GM19395 (cell line): ENCODE measurements around the gene TEDC2.
"Not testable (repeated sequence)": the region's sequence is repeated elsewhere in the genome, so short reads cannot be mapped to it uniquely, and the experiment has no call there.

Experiments
- ATAC-seq: cut with Tn5 transposase; IDR thresholded peaks from one replicate; pipeline ENCODE4 v1.9.1; 2021; ENCODE audit warnings: mild to moderate bottlenecking, moderate library complexity; ENCODE audit not compliant: unreplicated experiment

TEDC2 gene

DNA sequence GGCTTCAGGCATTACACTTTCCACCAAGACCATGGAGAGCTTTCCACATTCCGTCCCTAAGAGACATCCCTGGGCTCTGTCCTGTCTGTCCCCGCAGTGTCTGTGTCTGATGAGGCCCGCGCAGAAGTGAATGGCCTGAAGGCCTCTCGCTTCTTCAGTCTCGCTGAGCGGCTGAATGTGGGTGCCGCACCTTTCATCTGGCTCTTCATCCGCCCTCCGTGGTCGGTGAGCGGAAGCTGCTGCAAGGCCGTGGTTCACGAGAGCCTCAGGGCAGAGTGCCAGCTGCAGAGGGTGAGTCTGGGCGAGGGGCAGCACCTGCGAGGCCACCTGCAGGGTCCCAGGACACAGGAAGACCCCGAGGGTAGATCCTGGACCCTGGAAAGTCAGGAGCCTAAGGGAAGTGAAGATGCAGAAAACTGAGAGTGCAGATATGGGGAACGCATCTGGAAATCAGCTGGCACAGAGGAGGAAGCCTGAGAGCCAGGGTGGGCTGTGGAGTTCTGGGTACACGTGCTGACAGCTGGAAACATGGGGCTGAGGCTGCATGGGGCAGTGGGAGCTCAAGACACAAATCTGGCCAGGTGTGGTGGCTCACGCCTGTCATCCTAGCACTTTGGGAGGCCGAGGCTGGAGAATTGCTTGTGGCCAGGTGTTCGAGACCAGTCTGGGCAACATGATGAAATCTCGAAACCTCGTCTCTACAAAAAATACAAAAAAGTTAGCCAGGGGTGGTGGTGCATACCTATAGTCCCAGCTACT, 22.7 kb upstream of the TEDC2 start:
- ATAC-seq, result no peak

DNA sequence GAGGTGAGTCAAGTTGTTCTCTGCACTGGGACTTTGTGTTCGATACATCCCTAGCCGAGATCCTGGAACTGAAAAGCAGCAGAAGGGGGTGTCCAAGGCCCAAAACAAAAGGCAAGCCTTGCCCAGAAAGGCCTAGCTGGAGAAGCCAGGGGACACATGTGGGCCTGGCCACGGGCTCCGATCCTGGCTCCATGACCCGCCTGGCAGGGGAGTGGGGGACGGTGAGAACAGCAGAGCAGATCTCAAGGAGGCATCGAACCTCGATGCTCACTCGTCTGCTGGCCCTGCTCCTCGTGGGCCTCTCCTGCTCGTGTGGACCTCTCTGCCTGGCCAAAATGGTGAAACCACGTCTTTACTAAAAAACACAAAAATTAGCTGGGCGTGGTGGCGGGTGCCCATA, 21.8 kb upstream of the TEDC2 start:
- no peak for ATAC-seq

DNA sequence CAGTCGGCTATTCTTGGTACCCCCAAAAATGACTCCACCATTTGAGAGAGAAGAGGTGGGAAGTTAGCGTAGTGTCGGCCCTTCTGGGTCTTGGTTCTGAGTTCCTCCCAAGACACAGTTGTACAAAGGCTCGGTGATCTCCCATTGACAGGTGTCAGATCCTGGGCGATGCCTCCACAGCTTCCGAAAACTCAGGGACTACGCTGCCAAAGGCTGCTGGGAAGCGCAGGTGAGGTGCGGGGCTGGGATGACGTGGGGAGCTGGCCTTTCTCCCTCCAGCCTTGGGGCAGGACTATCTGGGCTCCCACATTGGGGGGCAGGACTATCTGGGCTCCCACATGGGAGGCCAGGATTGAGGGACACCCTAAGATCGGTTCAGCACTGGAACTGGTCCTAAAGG, 20.3 kb upstream of the TEDC2 start:
- no peak for ATAC-seq

DNA sequence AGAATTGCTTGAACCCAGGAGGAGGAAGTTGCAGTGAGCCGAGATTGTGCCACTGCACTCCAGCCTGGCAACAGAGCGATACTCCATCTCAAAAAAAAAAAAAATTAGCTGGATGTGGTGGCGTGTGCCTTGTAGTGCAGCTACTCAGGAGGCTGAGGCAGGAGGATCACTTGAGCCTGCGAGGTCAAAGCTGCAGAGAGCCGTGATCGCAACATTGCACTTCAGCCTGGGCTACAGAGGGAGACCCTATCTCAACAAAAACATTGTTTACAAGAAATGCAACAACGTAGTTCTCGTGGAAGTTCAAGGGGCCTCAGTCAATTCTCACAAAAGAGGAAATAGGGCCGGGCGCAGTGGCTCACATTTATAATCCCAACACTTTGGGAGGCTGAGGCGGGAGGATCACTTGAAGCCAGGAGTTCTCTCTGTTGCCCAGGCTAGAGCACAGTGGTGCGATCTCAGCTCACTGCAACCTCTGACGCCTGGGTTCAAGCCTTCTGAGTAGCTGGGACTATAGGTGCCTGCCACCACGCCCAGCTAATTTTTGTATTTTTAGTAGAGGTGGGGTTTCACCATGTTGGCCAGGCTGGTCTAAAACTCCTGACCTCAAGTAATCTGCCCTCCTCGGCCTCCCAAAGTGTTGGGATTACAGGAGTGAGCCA, 18.6 kb upstream of the TEDC2 start:
- not testable (repeated sequence) for ATAC-seq

- ATAC-seq, result no peak
Observed at GRCh38 chr16:2443555-2443954, 16.4 kb upstream of the TEDC2 start.

DNA sequence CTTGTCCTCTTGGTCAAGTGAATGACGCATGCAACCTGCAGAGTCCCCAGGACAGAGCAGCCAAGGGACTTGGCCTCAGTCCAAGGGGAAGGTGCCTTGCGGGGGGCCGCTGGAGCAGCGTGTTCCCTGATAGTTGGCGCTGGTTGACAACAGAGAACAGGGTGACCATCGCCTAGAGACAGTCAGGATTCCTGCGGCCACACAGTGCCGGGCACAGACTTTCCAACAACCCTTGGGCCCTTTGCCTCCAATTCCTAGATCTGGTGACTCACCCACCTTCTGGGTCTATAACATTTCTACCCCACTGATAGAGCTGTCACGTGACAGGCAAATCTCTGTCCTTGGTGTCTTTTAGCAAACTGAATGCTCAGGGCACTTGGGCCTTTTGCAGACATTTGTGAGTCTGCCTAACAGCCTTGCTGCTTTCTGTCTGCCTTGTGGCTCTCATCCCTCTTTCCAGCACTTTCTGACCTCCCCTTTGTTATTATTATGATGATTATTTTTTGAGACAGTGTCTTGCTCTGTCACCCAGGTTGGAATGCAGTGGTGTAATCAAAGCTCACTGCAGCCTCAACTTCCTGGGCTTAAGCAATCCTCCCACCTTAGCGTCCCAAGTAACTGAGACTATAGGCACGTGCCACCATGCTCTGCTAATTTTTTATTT, 11.9 kb upstream of the TEDC2 start:
- ATAC-seq, result no peak

GRCh38 chr16:2449118-2449517, 10.8 kb upstream of the TEDC2 start:
- no peak for ATAC-seq

DNA sequence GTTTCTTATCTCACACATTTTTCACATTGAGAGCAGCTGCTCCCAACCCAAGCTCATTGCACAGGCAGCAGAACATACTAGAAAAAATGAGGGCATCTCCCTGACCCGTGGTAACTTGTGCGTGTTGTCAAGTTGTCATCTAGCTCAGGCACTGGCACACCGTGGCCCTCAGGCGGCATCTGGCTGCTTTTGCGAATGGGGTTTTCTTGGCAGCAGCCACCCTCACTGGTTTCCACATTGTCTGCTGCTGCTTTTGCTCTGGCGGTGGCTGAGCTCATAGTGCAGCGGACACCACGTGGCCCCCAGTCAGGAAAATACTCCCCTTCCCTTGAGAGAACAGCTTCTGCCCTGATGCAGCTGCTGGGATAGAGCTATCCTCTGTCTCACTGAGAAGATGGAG, 9.4 kb upstream of the TEDC2 start:
- ATAC-seq, result no peak

DNA sequence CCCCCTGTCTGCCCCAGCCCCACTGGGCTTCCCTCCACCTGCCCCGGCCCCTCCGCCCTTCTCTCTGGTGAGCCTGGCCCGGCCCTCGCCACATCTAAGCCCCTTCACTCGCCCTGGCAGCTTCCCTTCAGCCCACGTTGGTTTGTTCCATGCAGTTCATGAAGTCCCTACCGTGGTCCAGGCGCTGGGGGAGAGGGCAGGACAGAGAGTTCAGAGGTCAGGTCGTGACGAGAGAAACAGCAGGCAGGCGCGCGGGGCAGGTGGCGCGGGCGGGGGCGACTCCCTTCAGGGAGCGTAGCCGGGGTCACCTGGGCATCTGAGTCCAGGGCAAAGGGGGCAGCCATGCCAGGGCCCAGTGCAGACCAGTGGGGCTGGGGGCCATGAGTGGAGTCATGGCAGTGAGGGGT, 8.9 kb upstream of the TEDC2 start:
- no peak for ATAC-seq

DNA sequence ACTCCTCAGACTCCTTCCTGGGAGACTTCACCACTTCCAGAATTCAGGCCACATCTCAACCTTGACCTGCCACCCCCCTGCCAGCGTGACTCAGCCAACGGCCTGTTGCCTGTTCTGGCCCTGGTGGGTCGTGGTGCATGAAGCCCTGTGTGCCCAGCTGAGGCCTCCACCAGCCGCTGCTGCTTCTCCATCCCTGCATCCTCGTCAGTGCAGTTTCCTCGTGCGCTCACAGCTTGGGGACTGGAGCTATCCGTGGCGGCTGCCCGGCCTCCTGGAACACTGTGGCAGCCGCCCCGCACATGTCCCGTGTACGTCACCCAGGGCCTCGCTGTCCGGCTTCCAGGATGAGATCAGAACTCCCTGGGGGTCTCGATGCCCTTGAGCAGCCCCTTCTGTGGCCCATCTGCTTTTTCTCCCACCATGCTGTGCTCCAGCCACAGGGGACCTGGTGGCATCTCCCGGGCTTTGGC, 8.0 kb upstream of the TEDC2 start:
- no peak for ATAC-seq

DNA sequence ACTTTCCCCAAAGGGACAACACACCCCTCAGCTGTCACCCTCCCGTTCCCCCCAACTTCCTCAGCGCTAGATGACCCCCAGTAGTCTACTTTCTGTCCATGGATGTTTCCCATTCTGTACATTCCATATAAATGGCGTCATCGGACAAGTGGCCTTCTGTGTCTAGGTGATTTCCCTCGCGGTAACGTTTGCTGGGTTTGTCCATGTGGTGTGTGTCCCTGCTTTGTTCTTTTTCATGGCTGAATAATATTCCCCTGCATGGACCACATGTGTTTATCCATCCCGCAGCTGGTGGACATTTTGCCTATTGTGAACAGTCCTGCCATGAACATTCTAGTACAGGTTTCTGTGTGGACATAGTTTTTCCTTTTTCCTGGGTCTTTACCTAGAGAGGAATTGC, 7.3 kb upstream of the TEDC2 start:
- no peak for ATAC-seq

DNA sequence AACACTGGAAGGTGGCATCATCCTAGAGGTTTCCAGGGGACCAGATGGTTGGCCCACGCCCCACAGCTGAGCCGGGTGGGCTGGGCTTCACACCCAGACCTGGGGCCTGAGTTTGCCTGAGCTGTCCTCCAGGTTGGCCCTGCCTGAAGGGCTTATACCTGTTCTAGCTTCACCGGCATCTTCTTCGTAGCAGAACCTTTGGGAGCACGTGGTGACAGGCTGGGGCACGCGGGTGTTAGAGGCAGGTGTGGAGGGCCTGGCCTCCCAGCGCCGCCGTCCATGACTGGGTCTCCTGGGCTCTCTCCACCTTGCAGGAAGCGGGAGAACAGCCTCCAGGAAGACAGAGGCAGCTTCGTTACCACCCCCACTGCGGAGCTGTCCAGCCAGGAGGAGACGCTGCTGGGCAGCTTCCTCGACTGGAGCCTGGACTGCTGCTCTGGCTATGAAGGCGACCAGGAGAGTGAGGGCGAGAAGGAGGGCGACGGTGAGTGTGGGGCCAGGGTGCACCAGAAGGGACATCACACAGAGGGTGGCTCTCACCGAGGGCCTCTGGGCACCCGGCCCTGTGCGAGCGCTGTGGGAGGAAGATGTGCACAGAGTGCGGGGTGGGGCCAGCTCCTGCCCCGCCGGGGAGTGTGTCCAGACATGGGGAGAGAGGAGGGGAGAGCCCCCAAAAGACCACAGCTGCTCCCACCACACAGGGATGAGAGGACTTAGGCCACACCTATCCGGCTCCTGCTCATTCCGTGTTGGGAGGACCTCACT, 4.6 kb upstream of the TEDC2 start:
- no peak for ATAC-seq

DNA sequence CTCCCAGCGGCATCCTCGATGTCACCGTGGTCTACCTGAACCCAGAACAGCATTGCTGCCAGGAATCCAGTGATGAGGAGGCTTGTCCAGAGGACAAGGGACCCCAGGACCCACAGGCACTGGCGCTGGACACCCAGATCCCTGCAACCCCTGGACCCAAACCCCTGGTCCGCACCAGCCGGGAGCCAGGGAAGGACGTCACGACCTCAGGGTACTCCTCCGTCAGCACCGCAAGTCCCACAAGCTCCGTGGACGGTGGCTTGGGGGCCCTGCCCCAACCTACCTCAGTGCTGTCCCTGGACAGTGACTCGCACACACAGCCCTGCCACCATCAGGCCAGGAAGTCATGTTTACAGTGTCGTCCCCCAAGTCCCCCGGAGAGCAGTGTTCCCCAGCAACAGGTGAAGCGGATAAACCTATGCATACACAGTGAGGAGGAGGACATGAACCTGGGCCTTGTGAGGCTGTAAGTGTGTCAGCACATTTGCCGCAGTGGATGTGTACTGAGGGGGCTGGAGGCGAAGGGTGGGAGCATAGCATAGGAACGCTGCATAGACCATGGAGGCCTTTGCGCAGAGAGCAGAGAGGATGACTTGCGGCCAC, 3.3 kb upstream of the TEDC2 start:
- ATAC-seq, result no peak

DNA sequence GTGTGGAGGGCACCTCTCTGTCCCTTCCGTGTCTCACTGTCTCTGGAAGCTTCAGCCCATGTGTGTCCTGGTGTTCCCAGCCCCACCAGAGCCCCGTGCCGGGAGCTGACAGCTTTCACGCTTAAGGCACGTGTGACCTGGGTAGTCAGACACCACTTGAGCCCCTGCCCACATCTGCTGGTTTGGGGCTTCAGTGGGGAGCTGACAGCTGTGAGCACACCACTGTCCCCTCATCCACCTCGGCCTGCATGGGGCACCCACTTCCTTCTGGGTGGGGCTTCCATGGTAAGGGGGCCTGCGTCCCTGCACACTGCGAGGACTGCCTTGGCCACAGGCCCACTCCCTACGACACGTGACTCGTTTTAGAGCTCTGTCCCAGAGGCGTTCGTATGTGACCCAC, 2.6 kb upstream of the TEDC2 start:
- ATAC-seq, result no peak

GRCh38 chr16:2457946-2458345, 2.0 kb upstream of the TEDC2 start:
- no peak for ATAC-seq

DNA sequence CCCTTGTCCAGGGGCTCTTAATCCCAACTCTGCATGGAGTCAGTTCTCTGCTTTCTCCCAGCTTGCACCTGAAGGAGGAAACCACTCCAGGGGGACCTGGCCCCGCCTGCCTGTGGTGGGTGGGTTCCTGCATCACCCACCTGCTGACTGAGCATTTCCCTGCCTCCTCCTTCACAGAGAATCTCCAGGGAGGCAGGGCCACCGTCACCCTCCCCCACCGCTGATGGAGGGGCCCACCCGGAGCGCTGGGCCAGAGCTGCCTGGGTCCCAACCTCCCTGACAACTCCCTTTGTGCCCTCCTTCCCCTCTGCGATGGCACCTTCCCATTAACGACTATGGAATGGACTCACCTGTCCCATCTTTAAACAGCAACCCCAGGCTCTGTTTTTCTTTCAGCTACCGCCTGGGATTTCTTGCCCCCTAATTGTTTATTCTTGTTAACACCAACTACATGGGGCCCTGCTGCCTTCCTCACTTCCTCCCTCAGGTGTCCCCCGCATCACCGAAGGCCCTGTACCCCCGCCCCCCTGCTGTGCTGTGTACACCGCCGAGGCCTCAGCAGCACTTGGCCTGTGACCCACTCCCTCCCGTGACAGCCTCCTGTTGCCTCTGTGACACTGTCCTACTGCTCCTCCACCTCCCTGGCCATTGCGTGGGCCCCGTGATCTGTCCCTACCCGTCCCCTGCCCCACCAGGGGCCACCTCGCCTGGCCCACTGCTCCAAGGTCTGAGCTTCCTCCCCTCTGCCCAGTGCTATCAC, 842 bp upstream of the TEDC2 start:
- no peak for ATAC-seq

- ATAC-seq, result peak; percentile 16
Observed at GRCh38 chr16:2460391-2460713, 443 bp downstream of the TEDC2 start.

GRCh38 chr16:2460916-2461315, 1.0 kb downstream of the TEDC2 start:
- ATAC-seq, result no peak

- ATAC-seq, result no peak
Observed at GRCh38 chr16:2462031-2462866, 2.3 kb downstream of the TEDC2 start.
